HG03103 (cell line): ENCODE data around the gene DDX56.
"Not testable (repeated sequence)": the region's sequence is repeated elsewhere in the genome, so short reads cannot be mapped to it uniquely, and the experiment has no call there.

Experiments used
- ATAC-seq: cut with Tn5 transposase; IDR thresholded peaks from one replicate; pipeline ENCODE4 v1.9.1; 2021; ENCODE audit warnings: low read depth; ENCODE audit not compliant: unreplicated experiment

The DDX56 gene

DNA sequence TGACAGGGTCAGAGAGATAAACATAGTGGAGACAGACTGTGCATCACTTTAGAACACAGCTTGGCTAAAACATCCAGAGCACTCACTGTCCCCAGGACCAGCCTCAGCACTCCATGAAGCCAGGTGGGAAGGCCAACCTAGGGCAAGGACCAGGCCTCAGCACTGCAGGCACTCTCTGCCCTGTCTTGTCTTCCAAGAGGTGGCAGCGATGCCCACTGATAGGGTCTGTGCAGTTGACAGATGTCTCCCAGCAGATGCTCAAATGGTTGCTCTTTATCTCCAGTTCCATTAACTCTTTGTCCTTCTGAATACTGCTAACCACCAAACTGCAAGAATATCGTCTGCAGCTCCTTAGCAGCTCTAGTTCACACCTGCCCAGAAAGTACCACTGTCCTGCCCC lies 9.1 kb downstream of the DDX56 start:
- no peak for ATAC-seq

DNA sequence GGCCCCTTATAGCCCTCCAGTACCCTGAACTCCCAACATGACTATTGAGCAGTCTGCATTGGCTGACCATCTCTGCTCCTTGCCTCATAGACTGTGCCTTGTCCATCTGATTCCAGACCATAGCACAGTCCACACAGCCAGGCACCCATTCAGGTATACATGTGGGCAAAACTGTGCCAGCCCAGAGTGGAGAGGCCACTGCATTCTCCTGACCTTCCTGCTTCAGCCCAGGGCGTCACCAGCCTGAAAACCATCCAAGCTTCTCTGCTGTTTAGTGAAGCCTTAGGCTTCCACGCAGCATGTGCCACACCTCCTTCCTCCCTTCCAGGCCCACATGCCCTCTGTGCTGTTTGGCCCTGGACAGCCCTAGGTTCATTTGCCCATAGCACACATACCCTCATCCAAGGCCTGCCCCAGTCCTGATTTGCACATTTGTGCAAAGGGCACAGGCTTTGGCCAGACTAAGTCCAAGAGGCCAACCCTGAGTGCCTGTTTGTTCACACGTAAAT lies 10.5 kb downstream of the DDX56 start:
- ATAC-seq: no peak

DNA sequence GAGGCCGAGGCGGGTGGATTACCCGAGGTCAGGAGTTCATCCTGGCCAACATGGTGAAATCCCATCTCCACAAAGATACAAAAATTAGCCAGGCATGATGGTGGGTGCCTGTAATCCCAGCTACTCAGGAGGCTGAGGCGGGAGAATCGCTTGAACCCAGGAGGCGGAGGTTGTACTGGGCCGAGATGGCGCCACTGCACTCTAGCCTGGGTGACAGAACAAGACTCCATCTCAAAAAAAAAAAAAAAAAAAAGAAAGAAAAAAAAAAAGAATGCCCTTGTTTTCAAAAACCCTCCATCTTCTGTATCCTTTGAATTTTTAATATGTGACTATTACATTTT lies 11.1 kb downstream of the DDX56 start:
- ATAC-seq: not testable (repeated sequence)

DNA sequence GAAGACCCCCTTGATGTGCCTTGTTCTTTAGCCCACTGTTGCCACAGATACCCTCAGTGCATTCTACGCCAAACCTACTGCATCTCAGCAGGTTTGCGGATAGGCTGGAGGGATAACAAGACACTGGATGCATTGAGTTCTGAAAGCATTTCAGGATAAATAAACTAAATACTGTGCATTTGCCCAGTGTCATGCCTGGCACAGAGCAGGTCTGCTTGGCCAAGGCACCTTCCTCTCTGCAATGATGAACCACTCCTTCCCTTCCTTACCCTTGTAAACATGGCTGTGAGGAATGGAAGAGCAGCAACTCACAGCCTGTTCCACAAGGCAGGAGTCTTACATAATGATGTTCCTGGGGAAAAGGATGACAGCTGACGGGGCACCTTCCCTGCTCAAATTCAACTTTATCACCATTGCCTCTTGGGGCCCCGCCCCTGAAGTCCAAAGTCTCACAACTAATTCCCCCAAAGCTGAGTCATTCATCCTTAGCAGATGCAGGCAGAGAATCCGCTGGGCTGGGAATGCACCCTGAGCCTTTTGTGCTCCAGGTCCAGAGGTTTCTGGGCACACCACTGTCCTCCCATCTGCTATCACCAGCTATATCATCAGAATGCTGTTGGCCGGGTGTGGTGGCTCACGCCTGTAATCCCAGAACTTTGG lies 11.6 kb downstream of the DDX56 start:
- no peak for ATAC-seq

DNA sequence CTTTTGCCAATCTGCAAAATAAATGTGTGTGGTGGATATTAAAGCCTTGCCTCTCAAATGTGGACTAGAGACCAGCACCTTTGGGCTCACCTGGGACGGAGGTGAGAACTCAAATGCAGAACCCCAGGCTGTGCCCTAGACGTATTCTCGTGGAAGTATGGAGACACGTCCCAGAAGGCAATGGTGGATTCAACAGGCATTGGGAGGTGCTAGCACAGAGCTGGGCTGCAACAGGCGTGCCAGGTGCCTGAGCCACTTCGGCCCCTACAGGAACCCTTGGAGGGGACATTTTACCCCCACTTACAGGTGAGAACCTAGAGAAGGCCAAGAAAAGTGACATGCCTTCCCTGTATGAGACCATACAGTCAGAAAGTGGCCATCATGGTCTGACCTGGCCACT lies 12.2 kb downstream of the DDX56 start:
- ATAC-seq: no peak

DNA sequence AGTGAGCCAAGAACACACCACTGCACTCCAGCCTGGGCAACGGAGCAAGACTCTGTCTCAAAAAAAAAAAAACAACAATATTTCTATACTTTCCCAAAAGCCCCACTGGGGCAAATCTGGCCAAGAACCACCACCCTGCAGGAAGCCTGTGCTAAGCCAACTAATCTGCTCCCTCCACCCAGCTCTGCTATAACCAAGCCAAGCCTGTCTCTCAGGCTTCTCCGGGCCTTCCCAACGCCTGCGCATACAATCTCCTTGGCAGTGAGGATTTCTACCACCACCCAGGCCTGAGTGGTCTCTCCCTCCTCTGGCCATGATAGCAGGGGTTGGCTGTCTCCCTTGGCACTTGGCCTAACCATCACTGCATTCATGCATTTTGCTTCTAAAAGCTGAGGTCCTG lies 14.2 kb downstream of the DDX56 start:
- no peak for ATAC-seq

DNA sequence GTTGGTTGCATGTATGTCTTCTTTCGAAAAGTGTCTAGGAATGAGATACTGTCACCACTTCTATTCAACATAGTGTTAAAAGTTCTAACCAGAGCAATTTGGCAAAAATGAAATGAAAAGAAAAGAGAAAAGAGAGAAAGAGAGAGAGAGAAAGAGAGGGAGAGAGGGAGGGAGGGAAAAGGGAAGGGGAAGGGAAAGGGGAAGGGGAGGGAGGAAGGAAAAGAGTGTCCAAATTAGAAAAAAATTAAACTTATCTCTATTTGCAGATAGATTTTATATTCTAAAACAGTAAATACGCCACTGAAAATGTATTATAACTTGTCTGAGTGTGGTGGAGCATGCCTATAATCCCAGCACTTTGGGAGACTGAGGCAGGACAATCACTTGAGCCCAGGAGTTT lies 16.2 kb downstream of the DDX56 start:
- no peak for ATAC-seq

DNA sequence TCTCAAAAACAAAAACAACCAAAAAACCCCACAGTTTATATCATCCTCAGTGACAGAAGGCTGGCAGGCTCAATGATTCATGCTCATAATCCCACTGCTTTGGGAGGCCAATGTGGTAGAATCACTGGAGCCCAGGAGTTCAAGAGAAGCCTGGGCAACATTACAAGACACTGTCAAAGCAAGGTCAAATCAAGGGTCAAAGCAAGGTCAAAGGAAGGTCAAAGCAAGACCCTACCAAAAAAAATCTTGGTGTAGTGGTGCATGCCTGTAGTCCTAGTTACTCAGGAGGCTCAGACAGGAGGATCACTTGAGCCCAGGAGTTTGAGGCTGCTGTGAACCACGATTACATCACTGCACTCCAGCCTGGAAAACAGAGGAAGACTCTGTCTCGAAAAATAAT lies 18.4 kb downstream of the DDX56 start:
- ATAC-seq: no peak

DNA sequence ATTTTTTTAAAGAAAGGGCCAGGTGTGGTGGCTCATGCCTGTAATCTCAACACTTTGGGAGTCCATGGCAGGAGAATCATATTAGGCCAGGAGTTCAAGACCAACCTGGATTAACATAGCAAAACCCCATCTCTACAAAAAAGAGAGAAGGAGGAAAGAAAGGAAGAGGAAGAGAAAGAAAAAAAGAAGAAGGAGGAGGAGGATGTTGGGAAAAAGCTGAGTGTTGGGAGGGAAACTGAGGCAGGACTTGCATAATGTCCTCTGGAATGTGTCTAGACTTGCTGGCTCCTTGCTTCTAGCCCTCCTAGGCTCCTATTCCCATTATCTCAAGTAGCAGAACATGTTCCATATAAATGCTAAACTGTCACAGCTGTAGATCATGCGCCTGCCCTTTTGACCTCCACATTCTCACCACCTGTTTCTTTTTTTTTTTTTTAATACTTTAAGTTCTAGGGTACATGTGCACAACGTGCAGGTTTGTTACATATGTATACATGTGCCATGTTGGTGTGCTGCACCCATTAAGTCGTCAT lies 21.2 kb downstream of the DDX56 start:
- ATAC-seq: not testable (repeated sequence)

DNA sequence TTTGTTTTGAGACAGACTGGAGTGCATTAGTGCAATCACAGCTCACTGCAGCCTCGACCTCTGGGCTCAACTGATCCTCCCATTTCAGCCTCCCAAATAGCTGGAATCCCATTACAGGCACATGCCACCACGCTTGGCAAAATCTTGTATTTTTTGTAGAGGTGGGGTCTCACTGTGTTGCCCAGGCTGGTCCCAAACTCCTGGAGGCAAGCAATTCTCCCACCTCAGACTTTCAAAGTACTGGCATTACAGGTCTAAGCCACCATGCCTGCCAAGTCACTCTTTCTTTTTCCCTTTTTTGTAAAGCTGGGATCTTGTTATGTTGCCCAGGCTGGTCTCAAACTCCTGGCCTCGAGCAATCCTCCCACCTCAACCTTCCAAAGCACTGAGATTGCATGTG lies 24.3 kb downstream of the DDX56 start:
- no peak for ATAC-seq

DNA sequence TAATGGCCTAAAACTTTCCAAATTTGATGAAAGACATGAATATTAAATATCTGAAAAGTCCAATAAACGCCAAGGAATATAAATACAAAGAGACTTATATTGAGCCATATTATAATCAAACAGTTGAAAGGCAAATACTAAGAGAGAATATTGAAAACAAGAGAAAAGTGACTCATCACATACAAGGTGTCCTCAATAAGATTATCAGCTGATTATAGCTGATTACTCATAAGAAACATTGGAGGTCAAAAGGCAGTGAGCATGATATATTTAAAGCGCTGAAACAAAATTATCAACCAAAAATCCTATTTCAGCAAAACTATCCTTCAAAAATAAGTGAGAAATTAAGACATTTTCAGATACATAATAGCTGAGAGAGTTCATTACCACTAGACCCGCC lies 24.8 kb downstream of the DDX56 start:
- ATAC-seq: no peak

DNA sequence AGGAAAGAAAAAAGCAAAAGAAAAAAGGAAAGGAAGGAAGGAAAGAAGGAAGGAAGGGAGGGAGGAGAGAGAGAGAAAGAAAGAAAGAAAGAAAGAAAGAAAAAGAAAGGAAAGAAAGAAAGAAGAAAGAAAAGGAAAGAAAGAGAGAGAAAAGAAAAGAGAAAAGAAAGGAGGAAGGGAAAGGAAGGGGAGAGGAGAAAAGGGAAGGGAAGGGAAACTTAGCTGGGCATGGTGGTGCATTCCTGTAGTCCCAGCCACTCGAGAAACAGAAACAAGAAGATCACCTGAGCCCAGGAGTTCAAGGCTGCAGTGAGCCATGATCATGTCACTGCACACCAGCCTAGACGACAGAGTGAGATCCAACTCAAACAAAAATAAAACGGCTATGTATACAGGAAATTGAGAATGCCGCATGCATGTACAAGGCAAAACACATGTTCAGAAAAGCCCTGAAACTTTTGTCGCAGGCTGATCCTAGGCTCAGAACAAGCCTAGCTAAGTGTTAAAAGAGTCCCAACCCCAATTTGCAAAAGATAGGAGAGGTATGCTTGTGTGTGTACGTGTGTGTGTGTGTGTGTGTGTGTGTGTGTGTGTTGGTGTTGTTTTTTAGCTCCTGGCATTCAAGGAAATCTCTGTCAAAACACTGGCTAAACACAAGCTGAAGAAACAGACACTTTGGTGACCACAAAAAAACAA lies 26.0 kb downstream of the DDX56 start:
- ATAC-seq: no peak

DNA sequence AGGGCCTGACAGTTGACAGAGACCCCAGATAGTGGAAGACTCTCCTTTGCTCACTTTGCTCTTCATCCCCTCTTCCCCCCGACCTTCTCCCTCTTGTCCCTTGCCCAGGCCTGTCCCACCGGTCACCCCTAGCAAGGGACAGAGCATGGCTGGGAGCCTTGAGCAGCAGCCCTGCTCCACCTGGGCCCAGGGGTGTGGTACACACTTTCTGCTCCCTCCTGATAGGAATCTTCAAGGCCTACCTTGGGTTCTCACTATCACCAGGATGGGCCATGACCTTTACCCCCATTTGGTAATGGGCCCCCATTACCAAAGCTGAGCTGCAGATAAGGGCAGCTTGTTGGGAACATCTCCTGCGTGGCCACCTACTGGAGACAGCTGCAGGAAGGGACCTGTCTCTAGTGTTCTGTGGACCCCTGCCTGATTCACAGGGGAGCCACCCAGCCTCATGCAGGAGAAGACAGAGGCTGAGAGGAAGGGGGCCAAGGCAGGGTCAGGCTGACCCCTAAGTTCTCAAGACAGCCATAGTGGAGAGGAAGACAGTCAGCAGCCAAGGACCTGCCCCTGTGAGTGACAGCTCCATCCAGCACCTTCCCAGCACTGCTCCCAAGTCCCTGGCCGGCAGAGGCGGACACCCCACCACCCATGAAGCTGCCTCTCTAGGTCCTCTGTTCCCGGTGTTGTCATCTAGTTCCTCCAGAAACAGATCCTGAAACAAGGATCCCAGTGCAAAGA lies 31.7 kb downstream of the DDX56 start:
- ATAC-seq: no peak

DNA sequence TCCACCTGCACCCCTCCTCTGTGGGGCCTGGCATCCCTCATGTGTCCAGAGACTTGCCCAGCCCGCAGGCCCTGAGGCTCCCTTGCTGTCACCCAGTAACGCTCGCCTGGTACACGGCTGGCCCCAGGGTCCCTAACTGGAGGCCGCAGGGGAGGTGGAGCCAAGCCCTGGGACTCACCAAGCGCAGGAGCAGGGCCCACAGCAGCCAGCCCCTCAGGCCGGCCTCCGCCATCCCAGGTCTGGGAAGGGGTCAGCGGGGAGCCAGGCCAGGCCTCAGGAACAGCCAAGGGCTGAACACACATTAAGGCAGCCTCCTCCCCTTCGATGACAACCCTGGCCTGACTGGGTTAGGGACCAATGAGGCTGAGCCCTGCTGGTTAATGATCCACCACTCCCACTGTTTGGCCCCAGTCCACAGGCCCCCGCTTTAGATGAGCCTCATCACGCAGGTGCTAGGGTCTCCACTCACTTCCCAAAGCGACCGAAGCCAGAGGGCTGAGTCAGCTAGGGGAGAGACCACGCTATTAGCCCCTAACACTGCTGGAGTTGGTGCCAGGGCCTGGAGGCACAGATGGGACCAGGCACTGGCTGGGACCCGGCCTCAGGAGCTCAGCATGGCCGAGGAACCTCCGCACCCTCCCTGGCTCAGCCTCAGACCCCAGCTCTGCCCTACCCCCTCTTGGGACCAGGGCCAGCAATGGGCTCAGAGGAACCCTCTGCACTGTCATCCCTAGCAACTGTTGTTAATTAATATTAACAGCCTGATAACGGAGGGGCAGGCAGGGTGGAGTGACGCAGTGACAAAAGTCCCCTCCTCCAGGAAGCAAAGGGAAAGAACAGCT lies 32.5 kb downstream of the DDX56 start, which contains the start of gene NPC1L1:
Gene NPC1L1, minus strand, starts transcription at position 303 of the 842 bp plus-strand sequence. Its CDS starts 71 bp downstream, at position 232.
- ATAC-seq: no peak

DNA sequence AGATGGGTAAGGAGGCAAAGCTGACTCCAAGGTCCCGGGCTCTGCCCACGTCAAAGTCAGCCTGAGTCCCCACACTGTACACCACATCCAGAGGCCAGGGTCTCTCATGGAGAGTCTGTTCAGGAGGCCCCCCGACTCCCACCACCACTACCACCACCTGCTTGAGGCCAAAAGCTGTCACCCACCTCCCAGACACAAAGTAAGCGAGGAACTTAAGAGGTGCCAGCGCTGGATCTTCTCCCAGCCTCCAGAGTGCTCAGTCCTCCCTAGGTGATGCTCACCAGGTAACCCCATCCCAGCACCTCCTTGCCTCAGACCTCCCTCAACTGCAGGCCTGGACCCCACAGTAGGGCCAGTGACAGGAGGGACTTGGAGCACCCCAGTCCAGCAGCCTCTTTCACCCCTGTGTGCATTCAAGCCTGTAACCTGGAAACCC lies 33.1 kb downstream of the DDX56 start:
- ATAC-seq: no peak

DNA sequence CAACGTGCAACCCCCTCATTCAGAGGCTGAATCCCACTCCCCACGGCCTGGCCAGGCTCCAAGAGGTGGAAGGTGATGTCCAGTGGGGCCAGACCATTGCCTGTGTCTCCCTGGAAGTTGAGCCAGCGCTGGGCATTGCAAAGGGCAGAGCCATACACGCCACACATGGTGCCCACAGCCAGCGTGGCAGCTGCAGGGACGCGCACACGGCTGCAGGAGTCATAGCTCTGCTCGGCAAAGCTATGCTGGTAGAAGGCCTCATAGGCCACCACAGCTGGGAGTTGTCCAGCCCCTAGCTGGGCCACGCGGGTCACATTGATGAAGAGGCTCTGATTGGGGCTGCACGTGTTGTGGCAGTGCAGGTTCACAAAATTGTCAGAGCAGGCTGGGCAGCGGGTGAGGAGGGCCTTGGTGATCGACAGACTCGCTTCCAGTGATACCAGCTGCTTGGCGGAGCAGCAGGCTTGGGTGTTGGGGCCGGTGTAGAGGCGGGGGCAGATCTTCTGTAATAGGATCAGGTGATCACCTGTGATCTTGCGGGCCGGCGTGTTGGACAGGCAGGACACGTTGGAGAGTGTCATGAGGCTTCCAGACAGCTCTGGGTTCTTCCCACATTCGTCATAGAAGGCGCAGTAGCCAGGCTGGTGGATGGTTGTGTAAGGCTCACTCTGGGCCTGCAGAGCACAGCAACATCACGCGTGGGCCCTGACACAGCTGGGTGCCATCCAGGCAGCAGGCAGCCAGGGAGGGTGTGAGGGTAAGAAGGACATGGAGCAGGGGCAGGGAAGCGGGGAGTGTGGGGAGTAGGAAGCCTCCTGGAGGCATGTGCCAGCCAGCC lies 33.8 kb downstream of the DDX56 start:
- ATAC-seq: no peak

DNA sequence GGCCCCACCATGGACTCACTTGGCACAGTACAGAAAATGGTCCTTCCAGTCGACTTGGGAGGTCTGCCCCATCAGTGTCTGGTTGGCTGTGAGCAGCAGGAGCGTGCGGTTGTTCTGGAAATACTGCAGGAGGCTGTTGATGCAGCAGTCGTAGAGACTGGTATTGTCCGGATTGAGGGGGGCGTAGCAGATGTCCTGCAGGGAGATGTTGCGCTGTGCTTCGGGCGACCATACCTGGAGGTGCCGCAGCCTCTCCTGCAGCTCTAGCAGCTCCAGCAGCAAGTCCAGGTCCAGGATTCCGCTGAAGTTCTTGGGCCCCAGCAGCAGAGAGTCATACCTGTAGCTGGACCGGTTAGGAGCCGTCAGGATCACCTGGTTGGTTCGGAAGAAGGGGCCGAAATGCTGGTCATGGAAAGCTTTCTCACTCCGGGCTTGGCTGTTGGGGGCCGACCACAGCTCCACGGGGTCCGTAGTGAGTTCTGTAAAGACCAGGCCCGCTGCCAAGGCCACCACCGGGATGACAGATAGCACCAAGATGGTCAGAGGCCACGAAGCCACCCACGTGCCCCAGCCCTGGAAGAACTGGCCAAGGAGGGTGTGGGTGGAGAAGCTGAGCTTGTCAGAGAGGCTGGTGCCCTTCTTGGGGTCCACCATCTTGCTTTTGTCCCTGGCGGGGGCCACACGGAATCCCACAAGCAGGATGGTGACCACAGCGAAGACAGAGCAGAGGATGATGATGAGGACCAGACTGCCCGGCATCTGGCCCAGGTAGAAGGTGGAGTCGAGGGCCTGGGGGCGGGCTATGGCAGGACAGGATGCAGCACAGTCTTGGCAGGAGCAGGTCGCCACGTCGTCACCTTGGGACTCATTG lies 34.7 kb downstream of the DDX56 start:
- ATAC-seq: no peak

DNA sequence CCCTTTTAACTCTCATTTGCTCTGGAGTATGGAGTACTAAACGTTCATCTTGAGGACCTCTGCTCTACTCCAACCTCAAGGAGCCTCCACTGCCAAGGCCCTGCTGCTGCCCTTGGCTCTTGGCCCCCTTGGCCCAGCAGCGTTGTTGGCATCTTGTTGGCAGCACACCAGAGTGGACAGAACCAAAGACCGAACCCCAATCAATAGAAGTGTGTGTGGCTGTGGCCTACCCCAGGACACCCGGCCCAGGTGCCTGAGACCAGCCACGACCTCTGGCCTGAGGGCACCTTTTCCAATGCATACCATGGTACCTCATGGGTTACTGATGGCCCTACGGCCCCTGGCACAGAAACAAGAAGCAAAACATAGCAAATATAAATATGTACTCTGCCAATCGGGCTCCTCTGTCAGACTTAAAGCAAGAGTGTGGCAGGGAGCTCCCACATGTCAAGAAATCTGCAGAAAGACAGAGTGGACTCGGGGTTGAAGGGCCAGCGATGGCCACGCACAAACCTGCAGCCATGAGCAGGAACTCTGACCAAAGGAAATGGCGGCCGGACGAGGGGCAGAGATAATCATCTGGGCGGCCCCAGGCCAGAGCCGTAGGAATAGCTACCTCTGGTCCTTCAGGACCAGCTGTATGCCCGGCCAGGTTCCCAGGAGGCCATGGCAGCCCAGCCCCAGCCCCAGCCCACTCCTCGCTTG lies 35.5 kb downstream of the DDX56 start:
- ATAC-seq: no peak
